Sigmoid colon (tissue), 4 donors: Measurements from ENCODE around the gene PSMG3.

Experiments used
- CTCF ChIP-seq, 4 experiments: fragments of 450-650 bp in 3 of 4; fragments of 200-600 bp in 1 of 4; IDR thresholded peaks; one replicate each; pipeline ENCODE4 v1.5.1; 2016 to 2019; ENCODE audit warnings: antibody characterized with exemption in 4 of 4, mild to moderate bottlenecking in 3 of 4, moderate library complexity in 2 of 4
- EP300 ChIP-seq, 4 donors: sonication (generic); formaldehyde crosslinking; IDR thresholded peaks; one replicate each; pipeline ENCODE4 v1.6.1; 2017; ENCODE audit warnings: antibody characterized with exemption in 4 of 4
- POLR2A ChIP-seq, 2 donors: fragments of 450-650 bp; IDR thresholded peaks; one replicate each; pipeline ENCODE4 v1.6.1; 2016; ENCODE audit warnings: antibody characterized with exemption in 2 of 2, mild to moderate bottlenecking in 2 of 2, moderate library complexity in 2 of 2
- POLR2AphosphoS5 ChIP-seq, 4 donors: sonication (generic); formaldehyde crosslinking; IDR thresholded peaks; one replicate each; pipeline ENCODE4 v1.6.1; 2017; ENCODE audit warnings: antibody characterized with exemption in 4 of 4

- TF ChIP-seq POLR2AphosphoS5 (IDR thresholded peaks at IDR 0.05) (no peak), POLR2A (IDR thresholded peaks at IDR 0.05) (no peak), CTCF (IDR thresholded peaks at IDR 0.05) (no peak), EP300 (IDR thresholded peaks at IDR 0.05) (no peak)
Measured at GRCh38 chr7:1616741-1617140, 46.9 kb upstream of the PSMG3 start.
